H54 (cell line): ENCODE data around the gene SFXN5.

Source experiments
- DNase-seq: peaks from one replicate; pipeline ENCODE4 v3.0.0; 2011; ENCODE audit warnings: low spot score, mixed read lengths; ENCODE audit not compliant: insufficient read length
- FAIRE-seq: peaks from 3 replicates; lab custom pipeline; 2011; peaks lifted over from hg19 to GRCh38; lab: Jason Lieb, UNC
- POLR2A ChIP-seq: IDR thresholded peaks from 2 replicates; pipeline ENCODE4 v1.6.1; 2011; ENCODE audit warnings: low read depth, mild to moderate bottlenecking, low read length

Gene SFXN5

GRCh38 chr2:73020657-73021370 is 50.7 kb downstream of the SFXN5 start:
- peak; percentile 82 for DNase-seq
- no peak for TF ChIP-seq POLR2A
- peak; percentile 92 for FAIRE-seq

- TF ChIP-seq POLR2A, result no peak
- FAIRE-seq (no peak), DNase-seq (no peak)
Observed at GRCh38 chr2:73020306-73020656, 51.2 kb downstream of the SFXN5 start.

DNA sequence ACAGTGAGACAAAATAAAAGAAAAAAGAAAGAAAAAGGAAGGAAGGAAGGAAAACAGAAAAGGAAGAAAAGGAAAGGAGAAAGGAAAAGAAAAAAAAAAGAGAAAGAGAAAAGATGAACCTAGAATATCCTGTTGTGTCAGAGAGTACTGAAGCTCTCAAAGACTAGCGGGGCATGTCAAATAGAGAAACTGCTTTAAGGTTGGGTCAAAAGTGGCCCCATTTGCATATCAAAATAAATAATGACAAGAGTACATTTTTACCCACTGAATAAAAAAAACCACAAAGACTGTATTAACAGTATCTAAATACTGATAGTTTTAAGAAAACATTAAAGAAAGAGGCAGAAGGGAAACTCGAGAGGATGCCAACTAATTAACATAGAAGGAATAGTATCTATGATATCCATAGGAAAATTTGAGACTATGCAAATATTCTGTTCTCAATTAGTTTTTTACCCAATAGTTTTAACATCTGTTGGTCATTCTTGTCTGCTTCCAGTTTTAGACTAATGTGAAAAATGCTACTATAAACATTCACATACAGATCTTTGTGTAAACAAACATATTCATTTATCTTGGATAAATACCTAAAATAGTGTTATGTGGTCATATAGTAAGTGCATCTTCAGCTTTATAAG is 53.2 kb downstream of the SFXN5 start:
- no peak for FAIRE-seq

GRCh38 chr2:73013936-73014335 is 57.6 kb downstream of the SFXN5 start:
- FAIRE-seq, result peak; percentile 91
- no peak for TF ChIP-seq POLR2A
- DNase-seq, result no peak

More for the DNA sequence above, 53.2 kb downstream of the SFXN5 start:
- DNase-seq, result no peak
- no peak for TF ChIP-seq POLR2A

GRCh38 chr2:73009177-73009839 is 62.2 kb downstream of the SFXN5 start:
- DNase-seq (no peak), FAIRE-seq (no peak)
- no peak for TF ChIP-seq POLR2A

- no peak for DNase-seq
- TF ChIP-seq POLR2A, result no peak
- FAIRE-seq, result no peak
Observed at GRCh38 chr2:73008766-73009135, 62.8 kb downstream of the SFXN5 start.

- no peak for FAIRE-seq
- DNase-seq, result no peak
- no peak for TF ChIP-seq POLR2A
Observed at GRCh38 chr2:73007991-73008765, 63.3 kb downstream of the SFXN5 start.

- TF ChIP-seq POLR2A, result no peak
- FAIRE-seq (no peak), DNase-seq (no peak)
Observed at GRCh38 chr2:73006969-73007710, 64.4 kb downstream of the SFXN5 start.

GRCh38 chr2:73004889-73005596 is 66.5 kb downstream of the SFXN5 start:
- DNase-seq, result no peak
- FAIRE-seq, result no peak
- TF ChIP-seq POLR2A, result no peak

DNA sequence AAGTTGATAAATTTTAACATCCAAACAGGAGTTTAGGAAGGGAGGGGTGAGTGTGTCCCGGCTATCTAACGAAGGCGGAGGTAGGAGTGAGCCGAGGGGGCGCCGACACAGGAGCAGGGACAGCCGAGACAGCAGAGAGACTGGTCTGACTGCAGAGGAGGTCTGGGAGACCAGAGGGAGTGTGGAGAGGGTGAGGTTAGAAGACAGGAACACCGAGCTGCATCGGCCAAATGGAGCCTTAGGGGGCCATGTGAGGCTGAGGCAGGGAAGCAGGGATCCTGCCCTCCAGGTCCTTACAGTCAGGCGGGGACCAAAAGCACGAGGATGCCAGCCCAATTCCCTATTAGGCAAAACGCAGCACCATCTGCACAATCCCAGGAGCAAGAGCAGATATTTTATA is 67.0 kb downstream of the SFXN5 start:
- DNase-seq (no peak), FAIRE-seq (no peak)
- no peak for TF ChIP-seq POLR2A

DNA sequence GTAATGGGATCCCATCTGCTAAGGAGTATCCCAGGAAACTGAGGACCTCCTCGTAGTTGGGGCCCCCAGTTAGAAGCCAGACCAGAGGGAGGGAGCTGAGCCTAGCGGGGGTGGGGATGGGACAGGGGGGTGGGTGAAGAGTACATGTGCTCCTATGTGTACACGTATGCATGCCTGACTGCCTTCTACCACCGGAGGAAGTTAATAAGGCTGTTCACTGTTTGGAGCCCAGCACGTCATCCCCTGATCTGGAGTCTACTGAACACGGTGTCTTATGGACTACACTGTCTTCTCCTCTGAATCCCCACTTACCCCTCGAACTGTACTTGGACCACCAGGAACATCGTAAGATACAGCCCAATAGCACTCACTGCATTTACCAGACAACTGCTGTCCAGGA is 68.5 kb downstream of the SFXN5 start:
- TF ChIP-seq POLR2A, result no peak
- FAIRE-seq (no peak), DNase-seq (no peak)

DNA sequence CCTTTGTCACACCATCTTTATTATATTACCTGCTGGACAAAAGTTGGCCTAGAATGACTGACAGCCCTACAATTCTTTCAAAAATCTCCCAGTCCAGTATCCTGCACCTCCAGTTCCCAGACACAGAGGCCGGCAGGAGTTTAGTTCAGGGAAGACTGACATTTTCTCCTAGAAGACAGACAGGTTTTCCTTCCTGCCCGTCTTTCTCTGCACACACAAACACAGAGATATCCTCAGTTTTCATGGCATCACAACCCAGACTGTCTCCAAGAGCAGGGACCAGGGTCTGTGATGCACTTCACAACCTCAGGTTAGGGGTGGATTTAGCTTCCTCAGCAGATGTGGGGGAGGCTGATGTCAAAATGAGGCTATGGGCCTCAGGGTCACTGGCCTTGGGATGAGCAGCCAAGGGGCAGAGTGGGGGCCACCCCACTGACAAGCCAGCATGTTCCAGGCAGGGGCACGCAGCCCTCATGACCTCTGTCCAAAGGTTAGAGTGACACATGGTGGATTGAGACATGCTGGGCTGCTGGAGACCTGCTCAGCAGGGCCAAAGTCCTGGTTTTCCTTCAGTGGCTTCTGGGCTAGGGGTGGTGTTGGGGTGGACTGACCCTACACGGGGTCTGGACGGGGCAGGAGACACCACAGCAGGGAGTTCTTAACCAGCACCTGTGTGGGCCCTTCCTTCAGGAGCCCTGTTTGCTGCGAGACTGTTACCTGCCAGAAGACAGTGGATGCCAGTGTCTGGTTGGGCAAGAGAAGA is 70.5 kb downstream of the SFXN5 start:
- DNase-seq (no peak), FAIRE-seq (no peak)
- no peak for TF ChIP-seq POLR2A
